Smooth muscle cell (in vitro differentiated cells): ENCODE measurements around the gene FCHSD2. TPM values are rescaled to one million over a fixed set of nuclear protein-coding genes. Genes with fewer than 3 reads are reported as not detected.

Source experiments
- DNase-seq: peaks from one replicate; lab custom pipeline; 2025; ENCODE audit not compliant: unreplicated experiment; lab: John Stamatoyannopoulos, UW
- H2AFZ ChIP-seq: fragments of 200-600 bp; sonication (generic); 2 replicates; pipeline ENCODE4 v1.6.0; 2016; ENCODE audit warnings: antibody characterized with exemption, low read depth, mild to moderate bottlenecking
- H3F3A ChIP-seq: fragments of 200-600 bp; sonication (generic); 2 replicates; pipeline ENCODE4 v1.6.0; 2017; ENCODE audit warnings: antibody characterized with exemption, low read depth
- H3K27ac ChIP-seq: fragments of 200-600 bp; sonication (generic); 2 replicates; pipeline ENCODE4 v1.5.1; 2016; ENCODE audit warnings: low read depth, mild to moderate bottlenecking
- H3K27me3 ChIP-seq: fragments of 200-600 bp; sonication (generic); 2 replicates; pipeline ENCODE4 v1.6.1; 2016; ENCODE audit warnings: low read depth, mild to moderate bottlenecking
- H3K36me3 ChIP-seq: fragments of 200-600 bp; sonication (generic); 2 replicates; pipeline ENCODE4 v1.5.1; 2016; ENCODE audit warnings: low read depth
- H3K4me1 ChIP-seq: fragments of 200-600 bp; sonication (generic); 2 replicates; pipeline ENCODE4 v1.5.1; 2016; ENCODE audit warnings: low read depth
- H3K4me2 ChIP-seq: fragments of 200-600 bp; sonication (generic); 2 replicates; pipeline ENCODE4 v1.6.0; 2016; ENCODE audit warnings: mild to moderate bottlenecking
- H3K4me3 ChIP-seq: fragments of 200-600 bp; sonication (generic); 2 replicates; pipeline ENCODE4 v1.5.1; 2016; ENCODE audit warnings: mild to moderate bottlenecking
- H3K79me2 ChIP-seq: fragments of 200-600 bp; sonication (generic); 2 replicates; pipeline ENCODE4 v1.6.0; 2016; ENCODE audit warnings: low read depth, mild to moderate bottlenecking
- H3K9ac ChIP-seq: fragments of 200-600 bp; sonication (generic); 2 replicates; pipeline ENCODE4 v1.6.0; 2016; ENCODE audit warnings: low read depth
- H3K9me3 ChIP-seq: fragments of 200-600 bp; sonication (generic); replicated peaks from 2 replicates; pipeline ENCODE4 v1.5.1; 2016; ENCODE audit warnings: low read depth
- H4K20me1 ChIP-seq: fragments of 200-600 bp; sonication (generic); 2 replicates; pipeline ENCODE4 v1.6.0; 2016; ENCODE audit warnings: low read depth
- CTCF ChIP-seq: fragments of 200-600 bp; sonication (generic); IDR thresholded peaks from 2 replicates; pipeline ENCODE4 v1.5.1; 2017; ENCODE audit warnings: borderline replicate concordance, mild to moderate bottlenecking, antibody characterized with exemption; ENCODE audit not compliant: insufficient read depth, poor library complexity, severe bottlenecking
- WGBS: methylation state at CpG from one replicate; pipeline ENCODE4 v1.1.7; 2016; ENCODE audit warnings: low lambda C conversion rate; 5-methylcytosine and 5-hydroxymethylcytosine counted together
- polyA plus RNA-seq: library from polyadenylated mRNA; unstranded; fragments of >200 nt; fragmentation: Nextera tagmentation; extraction: Ambion mirVana; gene quantifications from 2 replicates; pipeline ENCODE4 v1.2.1, GENCODE V29; 2016
- total RNA-seq: library from RNA; depleted of rRNA; stranded (reverse); fragments of >200 nt; gene quantifications from 2 replicates; pipeline ENCODE4 v1.2.3, GENCODE V29; 2014

Gene FCHSD2
- total and polyA plus RNA-seq, 2 experiments from 2014 or later = 14.6 to 24.3 TPM

- no peak overlapping the region for H3K27ac ChIP-seq
- peaks cover 34% of the 10 kb centered on the region for H3K79me2 ChIP-seq
- no peaks in the 10 kb centered on the region for H3K9me3 ChIP-seq
- no peaks in the 10 kb centered on the region for H3F3A ChIP-seq
- H3K27me3 ChIP-seq = no peaks in the 10 kb centered on the region
- H3K4me2 ChIP-seq = no peak overlapping the region
- no peak overlapping the region for H3K4me3 ChIP-seq
- H2AFZ ChIP-seq = no peak overlapping the region
- TF ChIP-seq CTCF = no peak
- DNase-seq = no peak
- peaks cover 40% of the 10 kb centered on the region for H4K20me1 ChIP-seq
- peaks cover 1% of the 10 kb centered on the region for H3K36me3 ChIP-seq
- WGBS = 89% methylated on average over 2 of the region's 2 CpGs
- H3K9ac ChIP-seq = no peak overlapping the region
- H3K4me1 ChIP-seq = peaks cover 5% of the 10 kb centered on the region
Observed at GRCh38 chr11:73117071-73117470, 25.0 kb downstream of the FCHSD2 start.

GRCh38 chr11:73116636-73117035, 25.5 kb downstream of the FCHSD2 start:
- Histone ChIP-seq H3K4me1 (peaks cover 5% of the 10 kb centered on the region), H3K4me2 (no peak overlapping the region), H3F3A (no peaks in the 10 kb centered on the region), H2AFZ (no peak overlapping the region), H3K4me3 (no peak overlapping the region), H3K9ac (no peak overlapping the region), H4K20me1 (peaks cover 36% of the 10 kb centered on the region), H3K79me2 (peaks cover 30% of the 10 kb centered on the region), H3K36me3 (peaks cover 5% of the 10 kb centered on the region), H3K27me3 (no peaks in the 10 kb centered on the region), H3K27ac (no peak overlapping the region), H3K9me3 (no peaks in the 10 kb centered on the region)
- no peak for TF ChIP-seq CTCF
- DNase-seq = no peak
- 97% methylated on average over 8 of the region's 8 CpGs for WGBS

DNA sequence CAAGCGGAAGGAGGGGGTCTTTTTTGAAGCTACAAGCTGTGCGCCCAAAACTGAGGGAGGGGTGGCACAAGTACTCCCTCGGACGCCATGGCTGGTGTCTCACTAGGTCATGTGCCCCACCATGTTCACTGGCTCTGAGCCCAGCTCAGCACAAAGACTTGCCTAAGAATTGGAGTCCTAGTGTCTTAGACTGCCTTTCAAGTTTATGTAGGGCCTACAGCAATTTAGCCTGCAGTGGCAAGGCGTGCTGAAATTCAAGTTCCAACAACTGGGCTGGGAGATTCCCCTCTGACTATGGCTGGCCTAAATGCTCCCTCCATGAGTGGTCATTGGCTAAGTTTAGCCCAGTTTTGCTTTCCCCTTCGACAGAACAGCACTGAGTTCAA, 27.3 kb downstream of the FCHSD2 start:
- Histone ChIP-seq H3K4me2 (no peak overlapping the region), H3K4me3 (no peak overlapping the region), H3K36me3 (peaks cover 10% of the 10 kb centered on the region), H3K9ac (no peak overlapping the region), H3K27ac (no peak overlapping the region), H3K79me2 (peaks cover 14% of the 10 kb centered on the region), H3K27me3 (no peaks in the 10 kb centered on the region), H2AFZ (no peak overlapping the region), H3K4me1 (no peaks in the 10 kb centered on the region), H3F3A (no peaks in the 10 kb centered on the region), H4K20me1 (peaks cover 21% of the 10 kb centered on the region), H3K9me3 (no peaks in the 10 kb centered on the region)
- DNase-seq = no peak
- no peak for TF ChIP-seq CTCF
- 94% methylated on average over 6 of the region's 6 CpGs for WGBS

DNA sequence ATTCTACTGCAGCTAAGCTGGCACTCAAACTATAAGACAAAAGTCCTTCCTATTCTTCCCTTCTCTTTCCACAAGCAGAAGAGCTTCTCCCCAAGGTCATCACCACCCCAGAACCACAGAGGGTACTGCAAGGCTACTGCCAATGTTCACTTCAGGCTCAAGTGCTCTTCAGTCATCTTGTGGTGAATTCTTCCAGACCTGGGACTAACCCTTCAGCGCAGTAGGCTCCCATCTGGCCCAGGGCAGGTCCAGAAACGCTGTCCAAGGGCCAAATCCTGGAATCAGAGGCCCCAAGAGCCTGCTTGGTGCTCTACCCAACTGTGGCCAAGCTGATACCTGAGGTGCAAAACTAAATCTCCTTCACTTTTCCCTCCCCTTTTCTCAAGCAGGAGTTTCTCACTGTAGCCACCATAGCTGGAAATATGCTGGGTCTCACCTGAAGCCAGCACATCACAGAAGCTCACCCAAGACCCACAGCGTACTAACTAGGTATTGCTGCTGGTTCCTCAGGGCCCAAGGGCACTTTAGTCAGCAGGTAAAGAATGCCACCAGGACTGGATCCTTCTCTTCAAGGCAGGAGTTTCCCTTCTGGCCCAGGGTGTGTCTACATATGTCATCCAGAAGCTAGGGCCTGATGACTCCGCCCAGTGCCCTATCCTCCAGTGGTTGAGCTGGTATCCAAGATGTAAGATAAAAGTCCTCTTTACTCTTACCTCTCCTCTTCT, 27.8 kb downstream of the FCHSD2 start:
- WGBS = 88% methylated on average over 4 of the region's 4 CpGs
- H3K79me2 ChIP-seq = peaks cover 14% of the 10 kb centered on the region

More for the DNA sequence above, 27.8 kb downstream of the FCHSD2 start:
- Histone ChIP-seq H4K20me1 (peaks cover 15% of the 10 kb centered on the region), H3K4me1 (no peaks in the 10 kb centered on the region), H3K4me2 (no peak overlapping the region), H3K27me3 (no peaks in the 10 kb centered on the region), H3K27ac (no peak overlapping the region), H3K36me3 (peaks cover 10% of the 10 kb centered on the region), H3F3A (no peaks in the 10 kb centered on the region), H3K4me3 (no peak overlapping the region), H3K9me3 (no peaks in the 10 kb centered on the region), H3K9ac (no peak overlapping the region), H2AFZ (no peak overlapping the region)
- DNase-seq = no peak
- no peak for TF ChIP-seq CTCF
